Stimulated activated CD4-positive, alpha-beta T cell treated with anti-CD3 and anti-CD28 coated beads, Interleukin-15, amount 100 ng/mL, for 1 hour (primary cell): ENCODE data around the gene NIT2.
"Not testable (repeated sequence)": the region's sequence is repeated elsewhere in the genome, so short reads cannot be mapped to it uniquely, and the experiment has no call there.

ENCODE experiments used
- DNase-seq, 2 donors: peaks; one replicate each; pipeline ENCODE4 v3.0.0-alpha.2; 2020; ENCODE audit warnings: low read depth in 1 of 2, low spot score in 1 of 2

Gene NIT2

GRCh38 chr3:100336229-100336628 is 1.7 kb downstream of the NIT2 start:
- not testable (repeated sequence) for DNase-seq

- DNase-seq = no peak
Observed at GRCh38 chr3:100338911-100339310, 4.4 kb downstream of the NIT2 start.

GRCh38 chr3:100339786-100340185 is 5.2 kb downstream of the NIT2 start:
- DNase-seq = no peak

- DNase-seq = no peak
Observed at GRCh38 chr3:100340527-100340926, 6.0 kb downstream of the NIT2 start.

GRCh38 chr3:100348727-100349126 is 14.2 kb downstream of the NIT2 start:
- DNase-seq = no peak

GRCh38 chr3:100351770-100352169 is 17.2 kb downstream of the NIT2 start:
- not testable (repeated sequence) for DNase-seq

GRCh38 chr3:100352296-100353231 is 18.0 kb downstream of the NIT2 start:
- DNase-seq = no peak

- no peak for DNase-seq
Observed at GRCh38 chr3:100354850-100355249, 20.3 kb downstream of the NIT2 start.

GRCh38 chr3:100358413-100358812 is 23.9 kb downstream of the NIT2 start:
- no peak for DNase-seq

GRCh38 chr3:100359035-100359434 is 24.5 kb downstream of the NIT2 start:
- DNase-seq = no peak

- no peak for DNase-seq
Observed at GRCh38 chr3:100360757-100361496, 26.4 kb downstream of the NIT2 start.

- no peak for DNase-seq
Observed at GRCh38 chr3:100361897-100362296, 27.3 kb downstream of the NIT2 start.

GRCh38 chr3:100364421-100364820 is 29.9 kb downstream of the NIT2 start:
- no peak for DNase-seq

- DNase-seq = no peak
Observed at GRCh38 chr3:100366424-100366823, 31.9 kb downstream of the NIT2 start.

GRCh38 chr3:100368441-100368840 is 33.9 kb downstream of the NIT2 start:
- no peak for DNase-seq

GRCh38 chr3:100370756-100371155 is 36.2 kb downstream of the NIT2 start:
- DNase-seq = no peak

- no peak for DNase-seq
Observed at GRCh38 chr3:100374521-100374920, 40.0 kb downstream of the NIT2 start.

GRCh38 chr3:100376301-100376700 is 41.7 kb downstream of the NIT2 start:
- no peak for DNase-seq

- no peak for DNase-seq
Observed at GRCh38 chr3:100384733-100385525, 50.4 kb downstream of the NIT2 start.

GRCh38 chr3:100386437-100387074 is 52.0 kb downstream of the NIT2 start:
- DNase-seq = no peak

- no peak for DNase-seq
Observed at GRCh38 chr3:100389025-100389424, 54.5 kb downstream of the NIT2 start.
